ENCODE measurements around the gene SAP30BP.

SAP30BP gene

GRCh38 chr17:75684249-75684648 is 17.1 kb downstream of the SAP30BP start:
- peak overlapping the region; percentile 94 for H2AK5ac ChIP-seq (ENCODE audit: low read length, severe bottlenecking)
- H2BK12ac ChIP-seq (ENCODE audit: low read length in 2 of 2): no peak overlapping the region
- H3K4me3 ChIP-seq (ENCODE audit: insufficient read depth in 1 of 2, low read depth in 1 of 2, low read length in 2 of 2): no peak overlapping the region
- no peak overlapping the region for H2AFZ ChIP-seq (ENCODE audit: low read depth, low read length)
- H3K14ac ChIP-seq (ENCODE audit: low read length in 2 of 2): no peak overlapping the region
- H3K18ac ChIP-seq (ENCODE audit: low read depth in 1 of 2, low read length in 2 of 2): peak overlapping the region in 1 of 2 experiments; percentile 28
- no peak for DNase-seq
- 92% methylated on average over 5 of the region's 5 CpGs for WGBS
- peaks cover 20 to 40% of the 10 kb centered on the region in 2 experiments for H3K36me3 ChIP-seq (ENCODE audit: control insufficient read depth in 1 of 2, insufficient read depth in 2 of 2, low read depth in 1 of 2, low read length in 2 of 2)
- H3K27me3 ChIP-seq (ENCODE audit: control insufficient read depth in 1 of 2, insufficient read depth in 1 of 2, low read length in 2 of 2): no peaks in the 10 kb centered on the region
- H3K4ac ChIP-seq (ENCODE audit: low read depth in 1 of 2, low read length in 2 of 2): no peak overlapping the region
- no peak overlapping the region for H4K8ac ChIP-seq (ENCODE audit: low read length)
- H3K4me2 ChIP-seq (ENCODE audit: low read length, poor library complexity, severe bottlenecking): no peak overlapping the region
- H3K9ac ChIP-seq (ENCODE audit: low read length): no peak overlapping the region
- H3K79me1 ChIP-seq (replicated peaks; ENCODE audit: low read length, poor library complexity, severe bottlenecking): peaks cover 16% of the 10 kb centered on the region
- H3K23ac ChIP-seq (ENCODE audit: low read length in 2 of 2): no peak overlapping the region
- peak overlapping the region; percentile 76 for H3K27ac ChIP-seq (ENCODE audit: low read length, poor library complexity, severe bottlenecking)
- no peak overlapping the region for H2BK120ac ChIP-seq (ENCODE audit: low read depth, low read length)
- H3K4me1 ChIP-seq (ENCODE audit: control insufficient read depth, insufficient read depth, low read depth, low read length): peaks cover 36% of the 10 kb centered on the region
- no peak overlapping the region for H4K91ac ChIP-seq (ENCODE audit: low read length)
- no peak overlapping the region for H2BK15ac ChIP-seq (ENCODE audit: low read depth, poor library complexity, severe bottlenecking)
- H3K9me3 ChIP-seq (ENCODE audit: control insufficient read depth, low read length): no peaks in the 10 kb centered on the region
- H2BK5ac ChIP-seq (ENCODE audit: low read depth, low read length, poor library complexity, severe bottlenecking): peak overlapping the region; percentile 67

- H2BK5ac ChIP-seq (ENCODE audit: low read depth, low read length, poor library complexity, severe bottlenecking): peak overlapping the region; percentile 20
- H3K4ac ChIP-seq (ENCODE audit: low read depth in 1 of 2, low read length in 2 of 2): no peak overlapping the region
- H2BK120ac ChIP-seq (ENCODE audit: low read depth, low read length): no peak overlapping the region
- H3K9ac ChIP-seq (ENCODE audit: low read length): no peak overlapping the region
- no peak overlapping the region for H3K23ac ChIP-seq (ENCODE audit: low read length in 2 of 2)
- H2BK15ac ChIP-seq (ENCODE audit: low read depth, poor library complexity, severe bottlenecking): no peak overlapping the region
- H3K36me3 ChIP-seq (ENCODE audit: control insufficient read depth in 1 of 2, insufficient read depth in 2 of 2, low read depth in 1 of 2, low read length in 2 of 2): peaks cover 20 to 38% of the 10 kb centered on the region in 2 experiments
- no peak overlapping the region for H3K4me2 ChIP-seq (ENCODE audit: low read length, poor library complexity, severe bottlenecking)
- H2AK5ac ChIP-seq (ENCODE audit: low read length, severe bottlenecking): peak overlapping the region; percentile 94
- H2BK12ac ChIP-seq (ENCODE audit: low read length in 2 of 2): no peak overlapping the region
- 95% methylated on average over 7 of the region's 7 CpGs for WGBS
- peaks cover 36% of the 10 kb centered on the region for H3K4me1 ChIP-seq (ENCODE audit: control insufficient read depth, insufficient read depth, low read depth, low read length)
- no peak for DNase-seq
- no peak overlapping the region for H4K91ac ChIP-seq (ENCODE audit: low read length)
- no peaks in the 10 kb centered on the region for H3K9me3 ChIP-seq (ENCODE audit: control insufficient read depth, low read length)
- H3K4me3 ChIP-seq (ENCODE audit: insufficient read depth in 1 of 2, low read depth in 1 of 2, low read length in 2 of 2): no peak overlapping the region
- no peak overlapping the region for H4K8ac ChIP-seq (ENCODE audit: low read length)
- H3K27ac ChIP-seq (ENCODE audit: low read length, poor library complexity, severe bottlenecking): peak overlapping the region; percentile 76
- no peaks in the 10 kb centered on the region for H3K27me3 ChIP-seq (ENCODE audit: control insufficient read depth in 1 of 2, insufficient read depth in 1 of 2, low read length in 2 of 2)
- no peak overlapping the region for H2AFZ ChIP-seq (ENCODE audit: low read depth, low read length)
- peaks cover 16% of the 10 kb centered on the region for H3K79me1 ChIP-seq (replicated peaks; ENCODE audit: low read length, poor library complexity, severe bottlenecking)
- H3K18ac ChIP-seq (ENCODE audit: low read depth in 1 of 2, low read length in 2 of 2): no peak overlapping the region
- no peak overlapping the region for H3K14ac ChIP-seq (ENCODE audit: low read length in 2 of 2)
Measured at GRCh38 chr17:75684924-75685323, 17.8 kb downstream of the SAP30BP start.

- H3K79me1 ChIP-seq (replicated peaks; ENCODE audit: low read length, poor library complexity, severe bottlenecking): peaks cover 16% of the 10 kb centered on the region
- peaks cover 35% of the 10 kb centered on the region for H3K4me1 ChIP-seq (ENCODE audit: control insufficient read depth, insufficient read depth, low read depth, low read length)
- DNase-seq: no peak
- H3K4me3 ChIP-seq (ENCODE audit: insufficient read depth in 1 of 2, low read depth in 1 of 2, low read length in 2 of 2): no peak overlapping the region
- peak overlapping the region; percentile 0 for H3K9ac ChIP-seq (ENCODE audit: low read length)
- no peak overlapping the region for H3K14ac ChIP-seq (ENCODE audit: low read length in 2 of 2)
- no peak overlapping the region for H2BK12ac ChIP-seq (ENCODE audit: low read length in 2 of 2)
- H4K8ac ChIP-seq (ENCODE audit: low read length): no peak overlapping the region
- H3K4ac ChIP-seq (ENCODE audit: low read depth in 1 of 2, low read length in 2 of 2): no peak overlapping the region
- H2BK120ac ChIP-seq (ENCODE audit: low read depth, low read length): no peak overlapping the region
- H3K27me3 ChIP-seq (ENCODE audit: control insufficient read depth in 1 of 2, insufficient read depth in 1 of 2, low read length in 2 of 2): no peaks in the 10 kb centered on the region
- no peak overlapping the region for H4K91ac ChIP-seq (ENCODE audit: low read length)
- peak overlapping the region; percentile 94 for H2AK5ac ChIP-seq (ENCODE audit: low read length, severe bottlenecking)
- WGBS: 92% methylated on average over 2 of the region's 3 CpGs
- H3K27ac ChIP-seq (ENCODE audit: low read length, poor library complexity, severe bottlenecking): peak overlapping the region; percentile 6
- no peak overlapping the region for H3K18ac ChIP-seq (ENCODE audit: low read depth in 1 of 2, low read length in 2 of 2)
- no peak overlapping the region for H2BK15ac ChIP-seq (ENCODE audit: low read depth, poor library complexity, severe bottlenecking)
- no peak overlapping the region for H3K4me2 ChIP-seq (ENCODE audit: low read length, poor library complexity, severe bottlenecking)
- H3K23ac ChIP-seq (ENCODE audit: low read length in 2 of 2): no peak overlapping the region
- H3K9me3 ChIP-seq (ENCODE audit: control insufficient read depth, low read length): no peaks in the 10 kb centered on the region
- H3K36me3 ChIP-seq (ENCODE audit: control insufficient read depth in 1 of 2, insufficient read depth in 2 of 2, low read depth in 1 of 2, low read length in 2 of 2): peaks cover 19 to 34% of the 10 kb centered on the region in 2 experiments
- no peak overlapping the region for H2AFZ ChIP-seq (ENCODE audit: low read depth, low read length)
- H2BK5ac ChIP-seq (ENCODE audit: low read depth, low read length, poor library complexity, severe bottlenecking): no peak overlapping the region
Measured at GRCh38 chr17:75685499-75685898, 18.4 kb downstream of the SAP30BP start.

GRCh38 chr17:75688209-75688825 is 21.2 kb downstream of the SAP30BP start:
- H3K27ac ChIP-seq (ENCODE audit: low read length, poor library complexity, severe bottlenecking): no peak overlapping the region
- H3K18ac ChIP-seq (ENCODE audit: low read depth in 1 of 2, low read length in 2 of 2): no peak overlapping the region
- no peak overlapping the region for H4K91ac ChIP-seq (ENCODE audit: low read length)
- no peak overlapping the region for H2BK5ac ChIP-seq (ENCODE audit: low read depth, low read length, poor library complexity, severe bottlenecking)
- H3K79me1 ChIP-seq (replicated peaks; ENCODE audit: low read length, poor library complexity, severe bottlenecking): peaks cover 15% of the 10 kb centered on the region
- H2AFZ ChIP-seq (ENCODE audit: low read depth, low read length): no peak overlapping the region
- H3K9ac ChIP-seq (ENCODE audit: low read length): no peak overlapping the region
- H2BK15ac ChIP-seq (ENCODE audit: low read depth, poor library complexity, severe bottlenecking): no peak overlapping the region
- H2BK120ac ChIP-seq (ENCODE audit: low read depth, low read length): no peak overlapping the region
- H3K36me3 ChIP-seq (ENCODE audit: control insufficient read depth in 1 of 2, insufficient read depth in 2 of 2, low read depth in 1 of 2, low read length in 2 of 2): peaks cover 24 to 42% of the 10 kb centered on the region in 2 experiments
- H4K8ac ChIP-seq (ENCODE audit: low read length): no peak overlapping the region
- H3K14ac ChIP-seq (ENCODE audit: low read length in 2 of 2): no peak overlapping the region
- peaks cover 51% of the 10 kb centered on the region for H3K4me1 ChIP-seq (ENCODE audit: control insufficient read depth, insufficient read depth, low read depth, low read length)
- no peaks in the 10 kb centered on the region for H3K27me3 ChIP-seq (ENCODE audit: control insufficient read depth in 1 of 2, insufficient read depth in 1 of 2, low read length in 2 of 2)
- DNase-seq: peak; percentile 36
- H3K4me3 ChIP-seq (ENCODE audit: insufficient read depth in 1 of 2, low read depth in 1 of 2, low read length in 2 of 2): no peak overlapping the region
- H3K23ac ChIP-seq (ENCODE audit: low read length in 2 of 2): no peak overlapping the region
- H3K4ac ChIP-seq (ENCODE audit: low read depth in 1 of 2, low read length in 2 of 2): no peak overlapping the region
- H2AK5ac ChIP-seq (ENCODE audit: low read length, severe bottlenecking): peak overlapping the region; percentile 92
- no peak overlapping the region for H3K4me2 ChIP-seq (ENCODE audit: low read length, poor library complexity, severe bottlenecking)
- no peak overlapping the region for H2BK12ac ChIP-seq (ENCODE audit: low read length in 2 of 2)
- WGBS: 95% methylated on average over 10 of the region's 11 CpGs
- H3K9me3 ChIP-seq (ENCODE audit: control insufficient read depth, low read length): no peaks in the 10 kb centered on the region

Data from mesenchymal stem cell (in vitro differentiated cells and primary cell).